Stimulated activated naive CD8-positive, alpha-beta T cell treated with anti-CD3 and anti-CD28 coated beads, Interleukin-15, Interleukin-2, amounts not matched to agents 100 ng/mL and 50 ng/mL, for 24 hours (primary cell): ENCODE data around the gene CNTROB.

Source experiments
- H3K27ac Mint-ChIP-seq: one replicate; pipeline ENCODE4 v1.8.0; 2021; ENCODE audit warnings: mild to moderate bottlenecking, mixed read lengths
- H3K27me3 Mint-ChIP-seq: one replicate; pipeline ENCODE4 v1.8.0; 2021; ENCODE audit warnings: mixed read lengths
- H3K36me3 Mint-ChIP-seq: one replicate; pipeline ENCODE4 v1.8.0; 2021; ENCODE audit warnings: low read depth, mixed read lengths
- H3K4me1 Mint-ChIP-seq: one replicate; pipeline ENCODE4 v1.8.0; 2021; ENCODE audit warnings: low read depth, mixed read lengths
- H3K4me3 Mint-ChIP-seq: one replicate; pipeline ENCODE4 v1.8.0; 2021; ENCODE audit warnings: mild to moderate bottlenecking, mixed read lengths
- H3K9me3 Mint-ChIP-seq: one replicate; pipeline ENCODE4 v1.8.0; 2021; ENCODE audit warnings: mixed read lengths

The CNTROB gene

GRCh38 chr17:7931709-7932482, at the start of gene CNTROB, which contains the start of gene TRAPPC1:
CNTROB (plus strand) TSS chr17:7932206; CDS start chr17:7933080, 874 bp downstream.
TRAPPC1 (minus strand) TSS chr17:7931946; CDS start chr17:7931829, 117 bp downstream.
- H3K36me3 Mint-ChIP-seq, result peaks cover 37% of the 10 kb centered on the region
- peak within 1 kb of the TSS; percentile 96 for H3K4me3 Mint-ChIP-seq
- peak within 1 kb of the TSS; percentile 96 for H3K27ac Mint-ChIP-seq
- H3K9me3 Mint-ChIP-seq, result no peaks in the 10 kb centered on the region
- H3K27me3 Mint-ChIP-seq, result no peaks in the 10 kb centered on the region
- peaks cover 45% of the 10 kb centered on the region for H3K4me1 Mint-ChIP-seq

- Mint-ChIP-seq H3K4me3 (no peak overlapping the region), H3K36me3 (no peaks in the 10 kb centered on the region), H3K27ac (no peak overlapping the region), H3K27me3 (no peaks in the 10 kb centered on the region), H3K4me1 (no peaks in the 10 kb centered on the region), H3K9me3 (no peaks in the 10 kb centered on the region)
Observed at GRCh38 chr17:7882629-7883028, 49.4 kb upstream of the CNTROB start.

- Mint-ChIP-seq H3K9me3 (no peaks in the 10 kb centered on the region), H3K27me3 (no peaks in the 10 kb centered on the region), H3K4me3 (peak overlapping the region; percentile 74), H3K36me3 (no peaks in the 10 kb centered on the region), H3K27ac (peak overlapping the region; percentile 80), H3K4me1 (no peaks in the 10 kb centered on the region)
Observed at GRCh38 chr17:7883781-7884386, 48.1 kb upstream of the CNTROB start.

- Mint-ChIP-seq H3K27me3 (no peaks in the 10 kb centered on the region), H3K36me3 (peaks cover 5% of the 10 kb centered on the region), H3K4me3 (peak overlapping the region; percentile 69), H3K4me1 (no peaks in the 10 kb centered on the region), H3K27ac (peak overlapping the region; percentile 83), H3K9me3 (no peaks in the 10 kb centered on the region)
Observed at GRCh38 chr17:7884581-7885366, 47.2 kb upstream of the CNTROB start.

- Mint-ChIP-seq H3K4me1 (peaks cover 3% of the 10 kb centered on the region), H3K27ac (no peak overlapping the region), H3K27me3 (no peaks in the 10 kb centered on the region), H3K4me3 (no peak overlapping the region), H3K36me3 (peaks cover 11% of the 10 kb centered on the region), H3K9me3 (no peaks in the 10 kb centered on the region)
Observed at GRCh38 chr17:7885367-7886226, 46.4 kb upstream of the CNTROB start.

- Mint-ChIP-seq H3K27ac (no peak overlapping the region), H3K9me3 (no peaks in the 10 kb centered on the region), H3K36me3 (peaks cover 20% of the 10 kb centered on the region), H3K27me3 (no peaks in the 10 kb centered on the region), H3K4me1 (peaks cover 4% of the 10 kb centered on the region), H3K4me3 (no peak overlapping the region)
Observed at GRCh38 chr17:7886227-7887037, 45.6 kb upstream of the CNTROB start.

GRCh38 chr17:7887038-7887481, 44.9 kb upstream of the CNTROB start:
- Mint-ChIP-seq H3K9me3 (no peaks in the 10 kb centered on the region), H3K4me3 (no peak overlapping the region), H3K4me1 (peaks cover 4% of the 10 kb centered on the region), H3K27ac (no peak overlapping the region), H3K36me3 (peaks cover 26% of the 10 kb centered on the region), H3K27me3 (no peaks in the 10 kb centered on the region)

GRCh38 chr17:7887482-7888183, 44.4 kb upstream of the CNTROB start:
- Mint-ChIP-seq H3K4me3 (no peak overlapping the region), H3K36me3 (peaks cover 28% of the 10 kb centered on the region), H3K9me3 (no peaks in the 10 kb centered on the region), H3K27ac (no peak overlapping the region), H3K27me3 (no peaks in the 10 kb centered on the region), H3K4me1 (peaks cover 4% of the 10 kb centered on the region)

GRCh38 chr17:7888184-7888920, 43.7 kb upstream of the CNTROB start, which contains the start of gene CHD3:
CHD3 (plus strand) TSS chr17:7888789; CDS start chr17:7889001, 212 bp downstream.
- H3K4me3 Mint-ChIP-seq, result no peak within 1 kb of the TSS
- no peaks in the 10 kb centered on the region for H3K27me3 Mint-ChIP-seq
- H3K9me3 Mint-ChIP-seq, result no peaks in the 10 kb centered on the region
- peaks cover 31% of the 10 kb centered on the region for H3K36me3 Mint-ChIP-seq
- H3K4me1 Mint-ChIP-seq, result peaks cover 4% of the 10 kb centered on the region
- no peak within 1 kb of the TSS for H3K27ac Mint-ChIP-seq

GRCh38 chr17:7889166-7889955, 42.6 kb upstream of the CNTROB start:
- Mint-ChIP-seq H3K9me3 (no peaks in the 10 kb centered on the region), H3K27ac (no peak overlapping the region), H3K4me3 (no peak overlapping the region), H3K36me3 (peaks cover 41% of the 10 kb centered on the region), H3K4me1 (peaks cover 4% of the 10 kb centered on the region), H3K27me3 (no peaks in the 10 kb centered on the region)

GRCh38 chr17:7893187-7893880, 38.7 kb upstream of the CNTROB start:
- Mint-ChIP-seq H3K9me3 (no peaks in the 10 kb centered on the region), H3K36me3 (peaks cover 72% of the 10 kb centered on the region), H3K4me3 (no peak overlapping the region), H3K27ac (peak overlapping the region; percentile 23), H3K27me3 (no peaks in the 10 kb centered on the region), H3K4me1 (peaks cover 17% of the 10 kb centered on the region)
